Mammary epithelial cell (primary cell): ENCODE results near the gene ATAD3C.
"Not testable (repeated sequence)": the region's sequence is repeated elsewhere in the genome, so short reads cannot be mapped to it uniquely, and the experiment has no call there.

ENCODE experiments used
- EZH2 ChIP-seq: IDR thresholded peaks from 2 replicates; pipeline ENCODE4 v1.6.1; 2012; ENCODE audit warnings: low read length, inconsistent platforms, borderline replicate concordance
- TF ChIP-seq, protein P1 (sequence below), 2 donors: IDR thresholded peaks in 1 of 2; conservative IDR thresholded peaks in 1 of 2; 2 replicates each; pipeline ENCODE4 v1.5.1; 2011 to 2012; ENCODE audit warnings: inconsistent platforms in 2 of 2, low read length in 2 of 2, mild to moderate bottlenecking in 2 of 2, control low read depth in 1 of 2, low read depth in 1 of 2; ENCODE audit not compliant: insufficient read depth in 1 of 2; ENCODE audit errors: extremely low read depth in 1 of 2

DNA sequence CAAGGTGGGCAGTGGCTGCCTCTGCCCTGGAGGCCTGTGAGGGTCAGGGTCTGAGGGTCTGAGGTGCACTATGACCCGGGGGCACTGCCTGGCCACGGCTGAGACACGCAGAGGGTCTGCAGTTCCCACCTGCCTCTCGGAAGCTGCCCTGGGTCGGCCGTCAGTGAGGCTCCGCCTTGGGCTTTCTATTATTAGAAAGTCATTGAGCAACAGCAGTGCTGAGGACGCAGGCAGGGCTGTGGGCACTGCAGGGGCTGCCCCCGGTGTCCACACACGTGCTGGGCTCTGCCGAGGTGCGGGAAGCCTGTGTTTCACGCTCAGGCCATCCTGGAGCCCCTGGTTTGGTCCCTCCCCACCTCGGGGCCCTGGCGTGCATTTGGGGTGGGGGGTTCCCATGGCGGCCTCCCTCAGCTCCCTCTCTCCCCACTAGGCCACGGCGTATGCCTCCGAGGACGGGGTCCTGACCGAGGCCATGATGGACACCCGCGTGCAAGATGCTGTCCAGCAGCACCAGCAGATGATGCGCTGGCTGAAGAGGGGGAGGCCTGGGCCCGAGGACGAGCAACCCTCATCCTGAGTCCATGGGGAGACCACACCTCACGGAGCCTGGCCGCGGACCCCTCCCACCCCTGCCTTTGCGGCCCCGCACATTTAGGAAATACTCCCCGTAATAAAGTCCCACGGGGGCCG, 59.4 kb downstream of the ATAD3C start:
- not testable (repeated sequence) for TF ChIP-seq EZH2
- TF ChIP-seq, protein P1, sequence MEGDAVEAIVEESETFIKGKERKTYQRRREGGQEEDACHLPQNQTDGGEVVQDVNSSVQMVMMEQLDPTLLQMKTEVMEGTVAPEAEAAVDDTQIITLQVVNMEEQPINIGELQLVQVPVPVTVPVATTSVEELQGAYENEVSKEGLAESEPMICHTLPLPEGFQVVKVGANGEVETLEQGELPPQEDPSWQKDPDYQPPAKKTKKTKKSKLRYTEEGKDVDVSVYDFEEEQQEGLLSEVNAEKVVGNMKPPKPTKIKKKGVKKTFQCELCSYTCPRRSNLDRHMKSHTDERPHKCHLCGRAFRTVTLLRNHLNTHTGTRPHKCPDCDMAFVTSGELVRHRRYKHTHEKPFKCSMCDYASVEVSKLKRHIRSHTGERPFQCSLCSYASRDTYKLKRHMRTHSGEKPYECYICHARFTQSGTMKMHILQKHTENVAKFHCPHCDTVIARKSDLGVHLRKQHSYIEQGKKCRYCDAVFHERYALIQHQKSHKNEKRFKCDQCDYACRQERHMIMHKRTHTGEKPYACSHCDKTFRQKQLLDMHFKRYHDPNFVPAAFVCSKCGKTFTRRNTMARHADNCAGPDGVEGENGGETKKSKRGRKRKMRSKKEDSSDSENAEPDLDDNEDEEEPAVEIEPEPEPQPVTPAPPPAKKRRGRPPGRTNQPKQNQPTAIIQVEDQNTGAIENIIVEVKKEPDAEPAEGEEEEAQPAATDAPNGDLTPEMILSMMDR (conservative IDR thresholded peaks at IDR 0.05 in 1 of 2, IDR thresholded peaks at IDR 0.05 in 1 of 2; ENCODE audit: extremely low read depth in 1 of 2, insufficient read depth in 1 of 2, low read depth in 1 of 2, low read length in 2 of 2), result not testable (repeated sequence)
